HG03066 (cell line): ENCODE measurements around the gene SORCS2.
A peak's percentile ranks its signal among the peaks of the same experiment; 100 is the strongest.

Source experiments
- ATAC-seq: cut with Tn5 transposase; IDR thresholded peaks from one replicate; pipeline ENCODE4 v1.9.1; 2021; ENCODE audit warnings: low read depth; ENCODE audit not compliant: unreplicated experiment

SORCS2 gene

GRCh38 chr4:7768736-7769135 lies 576.4 kb downstream of the SORCS2 start:
- ATAC-seq = no peak

- no peak for ATAC-seq
Observed at GRCh38 chr4:7769396-7770223, 577.3 kb downstream of the SORCS2 start.

GRCh38 chr4:7770224-7771050 lies 578.1 kb downstream of the SORCS2 start:
- ATAC-seq = no peak

DNA sequence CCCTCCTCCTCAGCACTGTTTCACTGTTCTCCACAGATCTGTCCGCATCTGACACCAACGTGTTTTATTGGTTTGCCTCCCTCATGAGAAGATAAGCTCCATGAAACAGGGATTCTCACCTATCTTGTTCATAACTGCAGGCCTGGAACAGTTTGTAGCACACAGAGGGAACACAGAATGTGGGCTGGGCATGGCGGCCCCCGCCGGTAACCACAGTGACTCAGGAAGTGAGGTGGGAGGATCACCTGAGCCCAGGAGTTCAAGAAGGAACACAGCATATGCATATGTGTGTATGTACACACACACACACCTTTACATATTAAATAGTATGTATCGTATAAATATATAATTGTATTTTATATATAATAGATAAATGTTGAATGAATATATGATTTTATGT lies 578.7 kb downstream of the SORCS2 start:
- ATAC-seq = no peak

DNA sequence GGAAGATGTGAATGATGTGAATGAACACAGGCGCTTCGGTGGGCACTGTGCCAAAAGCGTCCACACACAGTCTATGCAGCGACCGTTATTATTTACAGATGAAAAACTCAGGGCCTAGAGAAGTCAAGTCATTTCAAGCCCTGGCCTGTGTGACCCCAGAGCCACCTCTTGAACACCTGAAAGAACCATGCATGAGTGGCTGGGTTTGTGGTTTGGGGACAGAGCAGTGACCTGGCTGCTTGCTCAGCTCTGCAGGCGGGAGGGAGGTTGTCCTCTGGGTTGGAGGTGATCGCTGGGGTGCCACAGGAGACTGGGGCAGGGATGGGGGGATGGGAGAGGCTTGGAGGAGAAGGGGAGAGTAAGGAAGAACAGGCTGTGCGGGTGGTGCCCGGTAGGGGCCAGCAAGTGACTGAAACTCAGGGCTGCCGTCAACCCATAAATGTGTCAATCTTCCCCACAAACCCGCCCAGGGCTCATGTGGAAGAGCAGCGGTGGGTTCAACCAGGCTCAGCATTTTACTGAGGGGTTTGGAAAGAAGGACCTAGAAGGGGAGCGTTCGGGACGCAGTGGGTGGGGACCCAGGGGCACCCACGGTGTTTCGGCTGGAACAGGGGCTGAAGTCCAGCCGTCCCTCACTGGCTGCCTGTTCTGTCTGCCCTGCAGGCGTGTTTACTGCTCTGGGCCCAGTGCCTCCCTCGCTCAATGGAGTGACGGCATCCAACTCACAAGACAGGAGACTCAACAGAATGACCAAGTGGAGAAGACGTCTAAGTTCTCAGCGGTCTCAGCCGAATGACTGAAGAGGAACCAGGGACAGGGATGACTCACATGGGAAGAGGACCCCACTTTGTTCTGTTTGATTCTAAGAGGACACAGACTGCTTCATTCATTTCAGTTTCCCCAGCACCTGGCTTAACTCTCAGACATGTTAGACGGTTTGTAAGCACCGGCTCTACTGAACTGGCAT lies 579.5 kb downstream of the SORCS2 start:
- peak; percentile 78 for ATAC-seq

- no peak for ATAC-seq
Observed at GRCh38 chr4:7772711-7773385, 580.5 kb downstream of the SORCS2 start.

- ATAC-seq = no peak
Observed at GRCh38 chr4:7773401-7774180, 581.3 kb downstream of the SORCS2 start.

GRCh38 chr4:7774301-7775294 lies 582.3 kb downstream of the SORCS2 start:
- ATAC-seq = no peak

DNA sequence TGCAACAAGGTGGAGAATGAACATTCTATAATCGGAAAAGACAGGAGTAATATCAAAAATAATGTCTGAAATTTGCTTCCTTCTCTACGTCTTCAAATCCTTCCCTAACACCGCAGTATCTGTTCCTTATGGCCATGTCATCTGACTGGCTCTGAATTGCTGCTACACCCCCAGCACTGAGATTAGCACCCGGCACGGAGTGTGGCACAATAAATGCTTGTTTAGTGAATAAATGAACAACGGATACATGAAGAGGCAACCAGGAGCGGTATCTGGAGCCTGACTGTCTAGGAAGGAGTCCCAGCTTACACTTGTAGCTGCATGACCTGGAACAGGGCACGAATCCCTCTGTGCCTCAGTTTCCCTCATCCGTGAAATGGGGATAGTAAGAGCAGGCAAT lies 583.1 kb downstream of the SORCS2 start:
- ATAC-seq = no peak

- no peak for ATAC-seq
Observed at GRCh38 chr4:7777017-7777710, 584.8 kb downstream of the SORCS2 start.

GRCh38 chr4:7777871-7778509 lies 585.7 kb downstream of the SORCS2 start:
- no peak for ATAC-seq

DNA sequence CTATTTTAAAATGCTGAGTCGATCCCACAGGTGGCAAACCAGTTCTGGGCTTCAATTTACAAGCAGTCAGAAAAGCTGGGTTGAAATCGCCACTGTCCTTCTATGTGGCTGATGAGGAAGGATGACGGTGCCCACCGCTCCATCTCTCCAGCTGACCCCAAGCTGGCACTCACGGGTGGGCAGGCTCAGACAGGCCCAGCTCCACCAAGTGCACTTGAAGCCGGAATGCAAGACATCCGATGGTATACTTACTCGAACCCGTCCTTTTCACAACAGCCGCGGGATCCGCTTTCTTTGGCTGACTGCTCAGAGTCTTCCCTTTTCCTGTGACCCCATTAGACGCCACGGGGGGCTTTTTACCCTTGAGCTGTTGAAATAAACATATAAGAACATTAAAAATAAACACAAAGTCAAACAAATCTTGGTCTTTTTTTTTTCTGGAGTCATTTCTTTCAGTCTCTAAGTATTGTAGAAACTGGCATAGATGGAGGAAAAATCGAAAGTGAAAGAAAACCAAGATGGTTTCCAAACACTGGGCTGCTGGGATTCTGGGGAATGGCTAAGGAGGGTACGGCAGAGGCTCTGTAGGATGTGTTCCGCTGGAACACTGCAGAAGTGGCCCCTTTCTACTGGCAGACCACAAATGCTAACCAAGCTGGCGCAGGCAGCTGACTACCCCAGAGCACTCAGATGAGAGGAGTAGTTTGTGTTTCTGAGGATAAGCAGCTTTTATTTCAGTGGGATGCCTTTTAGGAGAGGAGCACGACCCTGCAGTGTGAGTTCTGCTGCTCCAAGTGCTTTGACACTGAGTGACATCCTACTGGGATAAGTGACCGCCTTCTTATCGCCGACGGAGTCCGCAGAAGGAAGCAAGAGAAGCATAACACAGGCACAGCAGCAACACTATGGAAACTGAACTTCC lies 586.4 kb downstream of the SORCS2 start:
- ATAC-seq = no peak

- no peak for ATAC-seq
Observed at GRCh38 chr4:7779432-7779768, 587.1 kb downstream of the SORCS2 start.

- ATAC-seq = no peak
Observed at GRCh38 chr4:7780751-7781348, 588.5 kb downstream of the SORCS2 start.

DNA sequence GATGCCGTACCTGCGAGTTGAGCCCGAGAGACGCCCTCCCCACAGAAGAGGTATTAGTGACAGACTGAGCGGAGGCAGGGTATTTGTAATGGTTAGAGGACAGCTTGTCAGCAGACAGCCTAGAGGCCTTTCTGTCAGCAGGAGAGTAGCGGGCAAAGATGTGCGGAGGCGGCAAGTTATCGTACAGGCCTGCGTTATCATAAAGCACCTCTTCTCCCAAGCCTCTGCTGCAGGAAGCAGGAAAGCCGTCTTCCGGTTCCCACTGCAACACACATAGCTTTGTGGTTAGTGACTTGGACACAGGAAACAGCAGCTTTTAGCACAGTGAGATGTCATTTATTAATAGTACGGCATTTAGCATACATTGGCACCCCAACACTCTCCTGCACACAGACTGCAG lies 589.0 kb downstream of the SORCS2 start:
- ATAC-seq = no peak

GRCh38 chr4:7781993-7782392 lies 589.7 kb downstream of the SORCS2 start:
- no peak for ATAC-seq
